ENCODE measurements around the gene FOXP1.

The FOXP1 gene

GRCh38 chr3:71240034-71240433 lies 343.5 kb downstream of the FOXP1 start:
- DNase-seq (ENCODE audit: low read depth) = no peak

GRCh38 chr3:71238355-71238757 lies 345.2 kb downstream of the FOXP1 start:
- DNase-seq (ENCODE audit: low read depth) = no peak

GRCh38 chr3:71237672-71238071 lies 345.9 kb downstream of the FOXP1 start:
- no peak for DNase-seq (ENCODE audit: low read depth)

- no peak for DNase-seq (ENCODE audit: low read depth)
Observed at GRCh38 chr3:71235846-71236245, 347.7 kb downstream of the FOXP1 start.

GRCh38 chr3:71232895-71233294 lies 350.6 kb downstream of the FOXP1 start:
- DNase-seq (ENCODE audit: low read depth) = no peak

- DNase-seq (ENCODE audit: low read depth) = no peak
Observed at GRCh38 chr3:71232175-71232679, 351.3 kb downstream of the FOXP1 start.

GRCh38 chr3:71231680-71232079 lies 351.8 kb downstream of the FOXP1 start:
- DNase-seq (ENCODE audit: low read depth) = no peak

- DNase-seq (ENCODE audit: low read depth) = no peak
Observed at GRCh38 chr3:71229905-71230657, 353.4 kb downstream of the FOXP1 start.

- no peak for DNase-seq (ENCODE audit: low read depth)
Observed at GRCh38 chr3:71228156-71228866, 355.2 kb downstream of the FOXP1 start.

GRCh38 chr3:71227270-71227661 lies 356.3 kb downstream of the FOXP1 start:
- no peak for DNase-seq (ENCODE audit: low read depth)

GRCh38 chr3:71226565-71227269 lies 356.8 kb downstream of the FOXP1 start:
- DNase-seq (ENCODE audit: low read depth) = peak; percentile 82

- DNase-seq (ENCODE audit: low read depth) = no peak
Observed at GRCh38 chr3:71225951-71226564, 357.5 kb downstream of the FOXP1 start.

GRCh38 chr3:71225002-71225684 lies 358.4 kb downstream of the FOXP1 start:
- no peak for DNase-seq (ENCODE audit: low read depth)

- DNase-seq (ENCODE audit: low read depth) = no peak
Observed at GRCh38 chr3:71219744-71220638, 363.5 kb downstream of the FOXP1 start.

GRCh38 chr3:71218508-71218907 lies 365.0 kb downstream of the FOXP1 start:
- no peak for DNase-seq (ENCODE audit: low read depth)

GRCh38 chr3:71217640-71218222 lies 365.8 kb downstream of the FOXP1 start:
- DNase-seq (ENCODE audit: low read depth) = no peak

GRCh38 chr3:71215351-71215750 lies 368.2 kb downstream of the FOXP1 start:
- no peak for DNase-seq (ENCODE audit: low read depth)

- no peak for DNase-seq (ENCODE audit: low read depth)
Observed at GRCh38 chr3:71214797-71215196, 368.7 kb downstream of the FOXP1 start.

- no peak for DNase-seq (ENCODE audit: low read depth)
Observed at GRCh38 chr3:71214016-71214415, 369.5 kb downstream of the FOXP1 start.

GRCh38 chr3:71211083-71211482 lies 372.4 kb downstream of the FOXP1 start:
- no peak for DNase-seq (ENCODE audit: low read depth)

Measured in stimulated activated CD8-positive, alpha-beta memory T cell treated with anti-CD3 and anti-CD28 coated beads, Interleukin-12 subunit alpha, Interleukin-12 subunit beta, amount 100 ng/mL, for 4 hours (primary cell).